ENCODE measurements around the gene HDLBP.
"Not testable (repeated sequence)": the region's sequence is repeated elsewhere in the genome, so short reads cannot be mapped to it uniquely, and the experiment has no call there.

The HDLBP gene

DNA sequence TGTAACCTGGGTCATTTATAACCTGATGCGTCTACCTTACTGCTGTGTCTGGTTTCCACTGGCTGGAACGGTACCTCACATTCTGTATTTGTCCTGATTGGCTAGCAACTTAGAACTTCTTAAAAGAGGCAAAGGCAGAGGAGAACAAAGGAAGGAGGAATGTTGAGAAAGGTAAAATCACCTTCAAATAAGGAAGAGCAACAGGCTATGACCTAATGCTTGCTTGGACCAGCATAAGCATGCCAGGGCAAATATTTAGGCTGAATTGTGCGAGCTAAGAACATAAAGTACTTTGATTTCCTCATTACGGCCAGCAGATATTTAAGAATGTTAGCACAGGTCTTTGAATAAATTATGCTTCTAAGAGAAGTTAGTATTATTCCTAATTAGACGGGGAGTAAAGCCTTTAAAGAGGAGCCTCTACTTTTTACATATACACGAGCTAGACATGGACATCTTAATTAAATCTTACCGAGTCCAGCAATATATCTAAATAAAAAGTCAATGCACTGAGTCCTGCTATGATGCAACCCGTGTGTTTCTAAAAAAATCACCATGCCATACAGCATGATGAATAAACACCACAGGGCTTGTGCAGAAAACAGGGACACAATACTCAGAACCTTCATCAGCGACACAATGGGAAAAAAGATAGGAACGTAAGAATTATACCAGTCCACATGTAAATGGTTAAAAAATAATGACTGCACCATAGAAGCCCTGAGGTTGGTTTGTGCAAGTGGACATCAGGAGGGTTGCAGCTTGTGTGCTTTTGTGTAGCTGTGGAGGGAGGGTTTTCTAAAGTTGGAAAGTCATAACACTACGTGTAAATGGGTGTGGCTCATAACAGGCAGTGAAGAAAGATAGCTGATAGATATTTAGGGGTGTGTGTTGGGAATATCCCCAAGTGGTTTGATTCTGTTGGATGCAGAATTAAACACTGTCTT is 14.5 kb upstream of the HDLBP start:
- no peak for DNase-seq

DNA sequence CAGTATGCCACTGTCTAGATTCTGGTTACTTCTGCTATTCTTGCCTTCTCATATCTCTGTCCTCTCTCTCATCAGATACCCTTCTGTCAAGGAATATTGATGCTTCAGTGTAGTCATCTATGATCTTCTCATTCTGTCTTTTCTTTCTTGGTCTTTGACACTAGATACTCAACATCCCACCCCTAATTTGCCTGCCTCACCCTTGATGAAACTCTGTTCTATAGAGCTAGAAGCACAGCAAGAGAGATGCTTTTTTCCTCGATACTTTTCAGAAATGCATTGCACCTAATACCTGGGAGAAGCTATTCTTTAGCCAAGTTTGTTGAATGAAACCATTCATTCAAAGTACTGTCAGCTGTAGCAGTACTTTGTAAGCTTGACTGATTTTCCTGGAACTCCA is 9.8 kb upstream of the HDLBP start:
- no peak for DNase-seq

DNA sequence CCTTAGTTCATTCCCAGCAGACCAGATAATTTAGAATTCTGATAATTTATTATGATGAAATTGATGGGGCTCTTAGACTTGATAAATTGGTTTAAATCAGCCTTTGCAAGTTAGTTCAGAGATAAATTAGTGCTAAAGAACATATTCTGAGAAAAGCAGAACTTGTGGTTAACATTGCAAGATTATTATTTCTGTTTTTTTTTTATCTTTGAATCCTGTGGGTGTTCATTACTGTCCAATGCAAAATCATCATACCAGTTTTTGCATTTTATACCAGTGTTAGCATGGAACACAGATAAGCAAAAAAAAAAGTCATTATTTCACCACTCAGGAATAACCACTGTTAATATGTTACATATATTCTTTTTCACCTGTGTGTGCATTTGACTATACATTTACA is 9.3 kb upstream of the HDLBP start:
- no peak for DNase-seq

DNA sequence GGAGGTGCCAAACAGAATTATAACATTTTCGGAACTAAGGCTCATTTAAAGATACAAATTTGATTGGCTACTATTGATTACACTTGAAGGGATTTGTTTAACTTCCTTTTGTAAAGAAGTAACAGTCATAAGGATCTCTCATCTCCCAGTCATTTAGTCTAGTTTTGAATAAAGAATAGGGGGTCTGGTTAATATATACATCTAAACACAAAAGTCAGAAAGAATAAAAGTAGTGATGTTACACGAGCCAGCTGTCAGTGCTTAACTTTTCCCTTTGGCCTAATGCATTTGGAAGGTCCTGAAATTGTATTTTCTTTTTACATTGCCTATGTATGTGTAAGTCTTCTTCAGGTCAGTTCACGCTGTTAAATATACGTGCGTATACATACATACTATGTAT is 8.3 kb upstream of the HDLBP start:
- no peak for DNase-seq

DNA sequence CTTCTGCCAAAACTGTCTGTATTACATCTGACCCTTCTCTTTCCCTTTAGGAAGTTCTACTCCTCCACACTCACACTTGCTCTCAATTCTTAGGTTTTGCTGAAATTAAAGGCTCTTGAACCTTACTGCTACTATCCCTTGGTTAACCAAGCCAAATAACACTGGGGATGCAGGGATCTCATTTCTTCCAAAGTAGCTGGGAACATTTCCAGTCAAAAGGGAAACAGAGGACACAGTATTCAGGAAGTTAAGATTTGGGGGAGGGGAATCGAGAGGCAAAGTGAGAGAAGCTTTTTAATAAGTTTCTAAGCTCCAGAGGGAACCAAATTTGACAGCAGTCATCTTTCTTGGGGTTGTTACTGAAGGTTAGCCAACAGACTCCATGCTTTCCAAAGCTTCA is 6.4 kb upstream of the HDLBP start:
- DNase-seq = no peak

DNA sequence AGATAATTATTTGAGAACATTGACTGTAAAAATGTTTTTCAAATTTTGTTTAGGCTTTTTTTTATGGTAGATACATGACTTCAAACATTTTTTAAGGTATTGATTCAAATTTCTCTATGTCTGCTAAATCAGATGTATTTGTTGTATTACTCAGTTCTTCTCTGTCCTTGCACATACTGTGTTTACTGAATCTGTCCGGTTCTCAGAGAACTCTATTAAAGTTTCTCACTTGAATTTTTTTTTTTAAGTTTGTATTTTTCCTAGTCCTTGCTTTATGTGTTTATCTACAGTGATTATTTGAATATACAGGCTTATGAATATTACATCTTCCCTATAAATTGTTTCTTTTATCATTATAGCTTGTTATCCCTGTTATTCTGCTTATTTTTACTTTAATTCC is 5.6 kb upstream of the HDLBP start:
- no peak for DNase-seq

DNA sequence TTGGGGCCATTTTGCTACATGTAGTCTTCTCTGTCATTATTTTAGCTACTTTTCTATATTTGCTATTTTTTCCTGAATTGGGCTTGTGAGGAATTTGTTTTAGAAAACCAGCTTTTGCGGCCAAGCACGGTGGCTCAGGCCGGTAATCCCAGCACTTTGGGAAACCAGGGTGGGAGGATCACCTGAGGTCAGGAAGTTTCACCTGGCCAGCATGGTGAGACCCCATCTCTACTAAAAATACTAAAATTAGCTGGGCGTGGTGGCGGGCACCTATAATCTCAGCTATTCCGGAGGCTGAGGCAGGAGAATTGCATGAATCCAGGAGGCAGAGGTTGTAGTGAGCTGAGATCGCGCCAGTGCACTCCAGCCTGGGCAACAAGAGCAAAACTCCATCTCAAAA is 4.9 kb upstream of the HDLBP start:
- DNase-seq = no peak

DNA sequence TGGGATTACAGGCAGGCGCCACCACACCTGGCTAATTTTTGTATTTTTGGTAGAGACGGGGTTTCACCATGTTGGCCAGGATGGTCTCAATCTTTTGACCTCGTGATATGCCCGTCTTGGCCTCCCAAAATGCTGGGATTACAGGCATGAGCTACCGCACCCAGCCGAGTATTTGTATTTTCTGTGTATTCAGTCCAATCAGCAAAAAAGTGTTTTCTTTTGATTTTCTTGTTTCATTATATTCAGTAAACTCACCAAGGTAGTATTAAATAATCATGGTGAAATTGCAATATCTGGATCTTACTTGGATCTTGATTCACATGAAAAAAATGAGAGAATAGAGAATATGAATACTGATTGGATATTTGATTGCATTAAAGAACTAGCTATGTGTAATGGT is 3.4 kb upstream of the HDLBP start:
- DNase-seq = not testable (repeated sequence)

DNA sequence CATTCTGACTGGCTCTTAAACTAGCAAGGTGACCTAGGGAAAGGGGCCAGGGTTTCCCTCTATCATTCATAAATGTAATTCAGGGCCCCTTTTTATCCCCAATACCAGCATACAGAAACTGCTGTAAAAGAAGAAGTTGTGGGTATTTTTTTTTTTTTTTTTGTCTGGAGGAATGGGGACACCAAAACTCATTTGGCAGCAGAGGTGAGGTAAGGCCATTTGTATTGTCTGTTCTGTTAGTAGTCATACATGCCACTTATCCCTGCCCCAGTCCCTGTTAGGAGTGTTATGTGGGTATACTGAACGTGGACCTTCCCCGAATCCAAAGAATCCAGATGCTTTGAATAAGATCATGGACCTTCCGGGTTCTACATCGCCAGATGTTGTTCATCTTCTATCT is 1.9 kb upstream of the HDLBP start:
- DNase-seq = no peak

DNA sequence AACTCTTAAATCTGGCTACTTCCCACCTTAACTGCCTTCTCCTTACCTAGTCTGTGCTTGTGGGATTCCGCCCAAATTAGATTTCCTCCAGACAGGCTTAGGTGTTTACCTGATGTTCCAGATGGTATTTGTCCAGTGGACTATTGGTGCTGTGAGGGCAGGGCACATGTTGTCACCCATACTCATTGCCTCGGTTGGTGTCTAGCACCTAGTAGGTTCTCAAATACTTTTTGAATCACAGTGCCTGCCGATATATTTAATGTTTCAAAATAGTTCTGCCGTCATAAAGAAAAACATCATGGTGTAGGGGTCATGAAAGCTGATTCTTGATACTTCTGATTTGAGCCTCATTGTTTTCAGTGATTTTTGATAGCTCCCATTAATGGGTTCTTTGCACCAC is 1.4 kb upstream of the HDLBP start:
- DNase-seq = no peak

DNA sequence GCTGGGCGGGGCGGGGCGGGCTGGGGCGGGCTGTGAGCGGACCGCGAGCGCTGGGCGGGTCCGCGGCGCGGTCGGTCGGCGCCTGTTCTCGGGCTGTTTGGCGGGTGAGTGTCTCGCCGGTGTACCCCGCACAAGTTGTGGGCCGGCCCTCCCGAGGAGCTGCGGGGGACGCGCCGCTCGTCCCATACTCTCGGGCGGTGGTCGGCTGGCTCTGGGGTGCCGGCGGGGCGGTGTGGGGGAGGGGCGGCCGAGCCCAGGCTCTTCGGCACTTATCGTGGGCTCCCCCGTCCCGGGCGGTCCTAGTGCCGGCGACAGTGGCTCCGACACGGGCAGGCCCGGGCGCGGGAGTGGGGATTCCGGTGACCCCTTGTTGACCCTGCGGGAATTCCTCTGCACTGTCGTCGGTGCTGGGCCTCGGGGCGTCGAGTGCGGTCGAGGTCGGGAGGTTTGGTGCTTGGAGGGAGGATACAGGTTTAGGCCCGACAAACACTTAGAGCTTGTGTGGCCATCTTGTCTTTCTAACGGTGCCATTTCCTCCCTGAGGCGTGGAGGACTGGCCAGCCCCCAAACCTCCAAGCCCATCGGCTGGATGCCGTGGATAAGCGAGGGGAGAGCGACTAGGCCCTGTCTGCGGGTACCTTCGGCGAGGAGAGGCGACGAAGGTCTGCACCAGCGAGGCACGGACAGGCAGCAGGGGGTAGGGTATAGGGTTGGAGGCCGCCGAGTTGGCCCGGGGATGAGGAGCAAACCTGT is 583 bp upstream of the HDLBP start, which contains the start of gene SEPTIN2:
Gene SEPTIN2, plus strand, starts transcription at position 47 of the 753 bp plus-strand sequence. CDS start 8,308 bp downstream, outside the sequence.
- DNase-seq = no peak

DNA sequence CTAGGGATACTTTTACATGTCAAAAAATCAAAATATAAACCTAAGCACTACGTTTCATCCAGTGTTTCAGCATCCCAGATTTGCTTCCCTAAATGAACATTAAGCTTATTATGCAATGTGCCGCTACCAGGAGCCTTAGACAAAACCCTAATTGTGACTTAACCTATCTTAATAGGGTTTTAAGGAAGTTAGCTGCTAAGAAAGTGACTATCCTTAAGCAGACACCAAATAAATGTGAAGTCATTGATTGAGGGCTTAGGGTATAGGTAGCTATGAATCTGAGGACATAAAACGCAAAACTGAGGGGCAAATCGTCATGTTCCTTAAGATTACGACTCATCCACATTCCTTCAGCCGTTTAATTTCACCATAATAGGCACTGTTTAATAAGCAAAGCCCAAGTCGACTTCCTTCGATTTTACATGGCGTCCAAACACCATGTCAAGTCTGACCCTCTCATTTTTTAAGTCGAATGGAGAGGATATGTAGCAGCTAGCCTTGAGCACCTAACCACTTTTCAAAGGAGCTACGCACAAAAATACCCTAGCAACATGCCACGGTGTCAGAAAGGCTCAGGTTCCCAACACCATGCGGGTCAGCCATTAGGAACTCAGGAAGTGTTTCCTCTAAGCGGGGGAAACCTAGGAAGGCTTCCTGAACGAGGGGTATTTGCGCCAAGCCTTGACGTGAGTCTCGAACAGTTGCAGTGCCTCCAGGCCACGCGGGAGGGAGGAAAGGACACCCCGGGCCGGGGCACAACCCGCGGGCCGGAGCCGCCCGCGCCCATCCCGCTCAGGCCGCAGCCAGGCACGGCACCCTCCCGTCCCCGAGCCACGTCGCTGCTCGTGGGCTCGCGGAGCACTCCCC is 1.0 kb downstream of the HDLBP start:
- no peak for DNase-seq

DNA sequence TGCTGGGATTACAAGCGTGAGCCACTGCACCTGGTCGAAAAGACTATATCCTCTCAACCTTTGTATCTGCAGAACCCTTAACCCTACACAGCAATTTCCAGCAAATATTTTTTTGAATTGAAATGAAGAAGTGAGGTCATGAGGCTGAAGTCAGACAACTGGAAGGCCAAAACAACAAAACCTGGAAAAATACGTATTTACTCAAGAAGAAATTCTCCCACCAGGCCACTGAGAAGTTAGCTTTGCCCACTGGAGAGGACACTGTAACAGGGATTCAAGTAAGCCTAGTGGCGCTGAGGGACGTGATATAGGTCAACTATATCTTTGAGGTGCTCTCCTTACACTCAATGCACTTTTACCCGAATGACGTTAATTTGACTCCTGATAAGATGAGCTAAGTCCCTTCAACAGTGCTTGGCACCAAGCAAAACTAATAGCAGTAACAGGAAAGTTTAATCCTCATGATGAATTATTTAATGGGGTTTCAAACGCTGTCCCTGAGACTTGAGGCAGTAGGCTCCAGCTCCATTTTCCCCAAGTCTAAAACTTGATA is 1.9 kb downstream of the HDLBP start:
- DNase-seq = no peak

DNA sequence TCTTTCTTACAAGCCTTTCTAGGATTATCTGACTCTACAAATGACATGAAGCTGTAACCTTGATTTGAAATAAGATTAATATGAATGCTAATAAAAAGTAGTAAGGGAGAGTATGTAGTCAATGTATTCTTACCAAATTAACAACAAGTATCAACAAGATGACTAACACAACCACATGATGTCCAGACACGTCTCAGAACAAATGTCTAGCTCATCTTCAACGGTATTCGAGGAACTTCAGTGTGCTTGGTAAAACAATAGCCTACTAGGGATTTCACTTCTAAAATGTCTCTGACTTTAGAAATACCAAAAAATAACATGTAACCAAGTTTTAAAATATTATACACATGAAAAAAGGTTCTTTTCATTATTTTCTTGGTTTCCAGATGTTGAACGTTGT is 3.4 kb downstream of the HDLBP start:
- no peak for DNase-seq

DNA sequence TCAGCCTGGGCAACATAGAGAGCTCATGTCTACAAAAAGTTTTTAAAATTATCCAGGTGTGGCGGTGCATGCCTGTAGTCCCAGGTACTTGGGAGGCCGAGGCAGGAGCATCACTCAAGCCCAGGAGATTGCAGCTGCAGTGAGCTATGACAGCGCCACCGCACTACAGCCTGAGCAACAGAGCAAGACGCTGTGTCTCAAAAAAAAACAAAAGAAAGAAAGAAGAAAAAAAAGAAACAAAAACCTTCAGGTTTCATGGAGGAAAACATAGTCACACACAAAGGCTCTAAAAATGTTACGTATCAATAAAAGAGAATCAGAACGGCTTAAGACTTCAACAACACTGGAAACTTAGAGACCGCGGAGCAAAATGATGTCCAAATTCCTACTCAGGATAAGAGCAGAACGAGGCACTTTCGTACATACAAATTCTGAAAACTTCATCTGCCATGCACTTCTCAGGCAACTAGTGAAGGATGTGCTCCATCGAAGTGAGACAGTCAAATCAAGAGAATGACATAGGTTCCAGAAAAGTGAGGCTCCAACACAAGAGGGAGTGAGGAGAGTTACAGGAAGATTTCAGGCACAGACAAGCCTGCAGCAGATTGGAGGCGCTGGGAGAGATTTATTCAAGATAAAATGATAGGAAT is 4.4 kb downstream of the HDLBP start:
- no peak for DNase-seq

DNA sequence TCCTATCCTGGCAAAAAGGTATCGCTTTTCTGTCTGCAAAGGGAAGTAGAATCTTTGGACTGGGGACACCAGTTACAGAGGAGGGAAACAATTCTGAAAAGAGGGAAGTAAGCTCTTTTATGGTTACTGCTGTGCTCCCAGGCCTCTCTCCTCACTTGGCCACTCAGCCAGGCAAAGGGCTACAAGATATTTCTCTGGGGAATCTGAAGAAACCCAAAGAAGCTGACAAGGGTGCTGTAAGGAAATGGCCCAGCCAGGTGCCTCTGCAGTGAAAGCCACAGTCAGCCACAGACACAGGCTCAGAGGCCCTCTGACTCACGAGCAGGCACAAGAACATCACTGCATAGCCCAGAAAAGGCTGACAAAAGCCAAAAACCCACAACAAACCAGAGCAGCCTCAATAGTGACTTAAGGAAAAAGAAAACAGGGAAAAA is 5.8 kb downstream of the HDLBP start:
- DNase-seq = no peak

DNA sequence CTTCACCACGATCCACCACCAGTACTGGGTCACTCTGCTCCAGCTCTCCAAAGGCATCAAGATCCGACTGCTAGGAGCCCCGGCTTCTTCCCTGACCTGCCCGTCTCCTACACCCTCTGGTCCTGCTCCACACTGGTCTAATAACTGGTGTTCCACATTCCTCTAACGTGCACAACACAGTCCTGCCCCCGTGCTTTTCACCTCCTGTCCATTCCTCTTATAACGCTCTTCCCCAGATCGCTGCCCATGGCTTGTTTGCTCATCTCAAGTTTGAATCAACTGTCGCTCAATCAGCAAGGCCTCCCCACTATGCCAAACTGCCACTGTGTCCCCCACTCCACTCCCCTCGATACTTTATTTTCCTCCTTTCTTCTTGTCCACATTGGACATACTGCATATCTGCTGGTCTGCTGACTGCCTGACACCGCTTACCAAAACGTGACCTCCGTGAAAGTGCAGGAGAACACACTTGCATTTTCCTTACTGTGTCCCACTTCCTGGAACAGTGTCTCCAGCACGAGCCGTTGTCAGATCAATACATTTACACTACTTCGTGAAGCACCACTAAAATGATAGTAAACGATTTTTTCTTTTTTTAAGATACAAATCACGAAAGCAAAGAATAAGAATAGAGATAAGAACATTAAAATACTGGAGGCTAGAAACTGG is 6.5 kb downstream of the HDLBP start:
- DNase-seq = no peak

DNA sequence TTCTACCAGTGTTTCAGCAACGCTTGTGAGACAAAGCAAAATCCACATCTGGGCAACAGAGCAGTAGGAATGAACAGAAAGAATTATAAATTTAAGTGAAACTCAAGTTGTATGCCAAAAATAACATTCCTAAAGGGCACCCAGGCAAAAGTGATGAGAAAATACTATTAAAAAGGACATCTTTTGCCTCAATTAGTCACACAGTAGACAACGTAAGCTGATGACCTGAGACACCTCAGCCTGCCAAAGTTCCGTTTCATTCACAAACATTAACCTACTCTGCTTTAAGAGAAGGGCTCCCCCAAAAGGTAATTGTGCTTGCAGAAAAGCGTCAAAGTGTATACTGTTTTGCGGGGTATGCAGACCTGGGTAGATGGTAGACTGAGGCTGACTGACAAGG is 7.2 kb downstream of the HDLBP start:
- no peak for DNase-seq

DNA sequence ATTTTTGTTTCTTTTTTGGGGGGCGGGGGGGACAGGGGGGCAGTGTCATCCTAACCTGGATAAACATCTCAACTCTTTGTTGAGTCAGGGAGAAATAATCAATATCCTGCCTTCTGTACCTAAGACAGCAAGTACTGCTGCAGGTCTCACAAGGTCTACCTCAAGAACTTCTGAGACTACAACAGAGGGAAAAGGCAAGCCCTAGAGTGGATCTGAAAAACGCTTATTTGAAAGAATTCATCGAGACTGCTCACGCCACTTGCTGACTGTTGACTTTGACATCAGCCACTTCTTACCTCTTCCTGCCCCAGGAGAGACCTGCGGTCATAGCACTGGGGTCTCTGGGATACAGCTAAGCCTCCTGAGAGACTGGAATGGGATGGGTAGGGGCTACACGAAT is 8.4 kb downstream of the HDLBP start:
- DNase-seq = no peak

DNA sequence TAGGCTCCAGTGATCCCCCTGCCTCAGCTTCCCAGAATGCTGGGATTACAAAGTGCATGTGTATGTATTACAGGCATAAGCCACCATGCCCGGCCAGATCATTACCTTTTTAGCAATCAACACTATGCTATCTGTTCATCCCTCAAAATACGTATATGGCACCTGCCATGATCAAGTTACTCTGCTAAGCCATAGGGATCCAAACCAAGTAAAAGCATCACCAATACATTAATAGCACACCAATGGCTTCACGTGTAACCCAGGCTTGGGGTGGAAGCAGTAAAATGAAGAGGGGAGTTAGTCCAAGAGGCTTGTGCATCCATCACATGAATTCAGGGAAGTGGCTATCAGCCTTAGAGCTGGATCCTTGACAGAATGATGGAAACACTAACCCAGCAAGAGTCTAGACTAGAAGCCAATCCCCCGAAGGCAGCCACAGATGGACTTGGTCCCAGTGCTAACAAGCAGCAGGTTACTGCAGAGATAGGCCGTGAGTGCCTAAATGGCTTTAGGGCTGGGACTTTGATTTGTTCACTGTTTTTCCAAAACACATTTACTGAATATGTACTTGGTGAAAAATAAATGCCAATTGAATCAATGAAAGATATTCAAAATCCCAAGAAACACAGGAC is 11.3 kb downstream of the HDLBP start:
- no peak for DNase-seq
